HG03342 (cell line): ENCODE data around the gene GABRB1.
A peak's percentile ranks its signal among the peaks of the same experiment; 100 is the strongest.
"Not testable (repeated sequence)": the region's sequence is repeated elsewhere in the genome, so short reads cannot be mapped to it uniquely, and the experiment has no call there.

Source experiments
- ATAC-seq: cut with Tn5 transposase; IDR thresholded peaks from one replicate; pipeline ENCODE4 v1.9.1; 2021; ENCODE audit warnings: mild to moderate bottlenecking, moderate library complexity; ENCODE audit not compliant: unreplicated experiment

Gene GABRB1

DNA sequence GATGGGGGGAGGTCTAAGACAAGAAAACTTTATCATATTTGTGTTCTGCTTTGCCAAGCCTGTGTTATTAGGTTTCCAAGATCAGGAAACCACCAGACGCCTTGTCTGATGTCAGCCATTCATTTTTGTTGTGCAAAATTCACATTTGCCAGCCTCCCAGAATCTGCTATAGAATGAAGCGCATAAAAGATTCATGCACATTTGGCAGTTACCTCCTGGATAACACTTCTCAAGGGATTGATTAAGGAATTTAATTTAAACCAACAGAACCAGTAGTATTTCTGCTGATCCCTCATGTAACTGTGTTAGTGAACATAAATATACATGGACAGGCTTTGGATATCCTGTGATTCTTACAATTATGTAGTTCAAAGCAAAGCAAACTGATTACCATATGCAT, 244.2 kb downstream of the GABRB1 start:
- ATAC-seq, result no peak

DNA sequence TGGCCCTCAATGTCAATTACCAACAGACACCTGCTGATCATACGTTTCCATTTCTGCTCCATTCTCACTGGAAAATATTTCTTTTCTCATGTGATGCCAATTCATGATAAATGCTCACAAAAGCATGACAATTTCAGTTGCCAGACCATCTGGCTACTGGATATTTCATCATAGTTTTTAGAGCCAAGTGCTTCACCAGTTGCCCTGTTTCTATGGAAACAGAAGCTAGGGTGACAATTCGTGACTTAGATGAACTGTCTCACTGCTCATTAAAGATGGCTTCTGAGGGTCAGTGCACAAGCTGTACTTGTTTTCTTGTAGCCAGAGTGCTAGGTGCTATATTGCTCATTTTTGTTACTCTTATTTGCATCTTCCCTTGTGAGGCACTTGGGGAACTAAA, 247.3 kb downstream of the GABRB1 start:
- no peak for ATAC-seq

DNA sequence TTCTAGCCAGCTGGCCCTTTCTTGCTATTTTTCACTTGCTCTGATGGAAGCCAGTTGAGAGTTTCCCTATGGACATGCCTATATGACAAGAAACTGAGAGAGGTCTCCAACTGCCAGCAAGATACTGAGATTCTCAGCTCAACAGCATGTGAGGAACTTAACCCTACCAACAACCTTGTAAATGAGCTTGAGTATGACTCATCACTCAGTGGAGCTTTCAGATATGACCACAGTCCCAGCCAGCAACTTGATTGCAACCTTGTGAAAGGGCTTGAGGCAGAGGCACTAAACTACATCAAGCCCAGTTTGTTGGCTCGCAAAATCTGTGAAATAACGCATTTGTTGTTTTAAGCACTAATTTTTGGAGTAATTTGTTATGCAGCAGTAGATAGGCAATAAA, 256.4 kb downstream of the GABRB1 start:
- ATAC-seq, result peak; percentile 67

- no peak for ATAC-seq
These were observed 258.4 kb downstream of the GABRB1 start for GRCh38 chr4:47289805-47290204.

GRCh38 chr4:47290873-47291272, 259.5 kb downstream of the GABRB1 start:
- ATAC-seq, result not testable (repeated sequence)

- no peak for ATAC-seq
These were observed 277.8 kb downstream of the GABRB1 start for GRCh38 chr4:47309165-47309564.

- ATAC-seq, result no peak
These were observed 280.8 kb downstream of the GABRB1 start for GRCh38 chr4:47312170-47312569.

DNA sequence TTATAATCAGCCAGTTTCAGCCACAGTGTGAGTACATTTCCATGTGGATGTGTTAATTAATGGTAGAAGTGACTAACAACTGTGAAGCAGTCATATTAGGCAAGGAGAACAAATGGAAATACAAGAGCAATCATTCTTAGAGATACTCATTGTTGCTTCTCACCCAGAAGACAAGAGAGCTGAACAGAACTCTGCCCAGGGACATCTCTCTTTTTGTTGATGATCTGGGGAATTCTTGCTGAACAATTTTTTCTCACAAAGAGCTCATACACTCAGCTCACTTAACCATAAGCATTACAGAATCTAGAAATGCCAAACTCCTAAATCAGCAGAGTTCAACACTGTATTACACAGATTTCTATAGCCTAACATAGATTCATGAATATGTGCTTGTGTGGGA, 282.0 kb downstream of the GABRB1 start:
- no peak for ATAC-seq

DNA sequence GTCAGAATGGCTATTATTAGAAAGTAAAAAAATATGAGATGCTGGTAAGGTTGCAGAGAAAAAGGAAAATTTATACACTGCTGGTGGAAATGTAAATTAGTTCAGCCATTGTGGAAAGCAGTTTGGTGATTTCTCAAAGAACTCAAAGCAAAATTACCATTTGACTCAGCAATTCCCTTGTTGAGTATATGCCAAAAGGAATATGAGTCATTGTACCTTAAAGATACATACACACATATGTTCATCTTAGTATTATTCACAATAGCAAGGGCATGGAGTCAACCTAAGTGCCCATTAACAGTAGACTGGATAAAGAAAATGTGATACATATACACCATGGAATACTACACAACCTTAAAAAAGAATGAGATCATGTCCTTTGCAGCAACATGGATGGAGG, 284.0 kb downstream of the GABRB1 start:
- ATAC-seq, result peak; percentile 63

DNA sequence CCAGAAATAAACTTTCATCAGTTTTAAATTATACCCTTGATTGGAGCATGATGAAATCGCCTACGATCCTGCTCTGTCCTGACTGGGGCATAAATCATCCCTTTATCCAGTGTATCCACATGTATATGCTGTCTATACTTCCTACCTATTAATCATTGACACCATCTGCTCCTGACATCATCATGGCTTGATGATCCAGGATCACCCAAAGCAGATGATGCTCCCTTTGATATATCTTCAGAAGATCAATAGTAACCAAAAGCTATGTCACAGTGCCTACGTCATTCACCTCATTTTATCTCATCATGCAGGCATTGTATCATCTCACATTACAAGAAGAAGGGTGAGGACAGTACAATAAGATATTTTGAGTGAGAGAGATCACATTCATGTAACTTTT, 294.7 kb downstream of the GABRB1 start:
- ATAC-seq, result no peak

DNA sequence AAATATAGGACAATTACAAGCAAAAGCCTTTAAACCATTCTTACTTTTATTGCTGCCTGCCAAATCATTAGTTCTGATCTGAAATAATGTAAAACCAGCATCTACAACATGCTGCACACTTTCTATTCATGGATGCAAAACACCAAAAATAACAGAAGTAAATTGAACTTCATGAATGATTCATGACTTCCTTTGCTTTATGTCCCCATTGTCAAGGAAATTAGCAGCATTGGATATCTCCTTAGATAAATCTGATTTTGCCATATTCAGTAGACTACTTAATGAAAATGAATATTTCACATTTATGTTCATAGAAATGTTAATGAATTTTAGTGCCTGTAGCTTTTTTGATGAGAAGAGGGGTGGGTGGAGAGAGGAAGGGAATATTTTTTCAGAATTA, 299.5 kb downstream of the GABRB1 start:
- no peak for ATAC-seq

- ATAC-seq, result no peak
These were observed 303.3 kb downstream of the GABRB1 start for GRCh38 chr4:47334652-47335051.

GRCh38 chr4:47337893-47338292, 306.5 kb downstream of the GABRB1 start:
- no peak for ATAC-seq

DNA sequence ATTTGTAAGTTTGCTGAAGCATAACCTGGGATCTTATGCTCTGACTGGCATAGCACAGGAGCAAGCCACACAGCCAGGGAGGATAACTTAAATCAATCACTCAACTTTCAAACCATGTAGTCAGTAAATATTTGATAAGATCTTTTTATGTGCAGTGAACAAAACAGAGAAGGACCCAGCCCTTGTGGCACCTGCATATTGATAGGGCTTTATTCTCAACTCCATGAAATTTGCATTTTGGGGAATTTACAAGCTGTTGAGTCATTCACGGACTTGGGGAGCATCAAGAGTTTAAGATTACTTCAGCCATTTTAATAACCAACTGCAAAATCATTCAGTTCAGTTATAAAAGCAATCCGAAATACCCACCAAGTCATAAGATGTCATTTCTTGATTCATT, 309.5 kb downstream of the GABRB1 start:
- no peak for ATAC-seq

DNA sequence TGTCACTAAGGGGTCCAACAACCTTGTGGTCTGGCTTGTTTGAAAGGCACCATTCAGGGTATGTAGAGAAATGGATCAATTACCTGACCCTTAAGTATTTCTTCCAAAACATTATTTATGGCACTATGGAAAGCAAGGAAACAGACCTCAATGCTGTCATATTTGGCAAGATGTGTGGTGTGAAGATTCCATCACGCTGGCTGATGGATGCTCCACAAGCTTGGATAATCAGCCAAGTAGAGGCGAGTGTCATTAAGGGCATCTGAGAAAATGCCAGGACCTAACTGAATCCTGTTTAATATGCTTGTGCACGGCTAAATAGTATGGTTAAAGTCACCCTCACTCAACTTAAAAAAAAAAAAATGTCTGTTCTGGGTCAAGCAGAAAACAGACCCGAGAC, 311.4 kb downstream of the GABRB1 start:
- no peak for ATAC-seq

GRCh38 chr4:47349326-47349725, 318.0 kb downstream of the GABRB1 start:
- no peak for ATAC-seq

- ATAC-seq, result no peak
These were observed 324.2 kb downstream of the GABRB1 start for GRCh38 chr4:47355568-47355967.

GRCh38 chr4:47359891-47360290, 328.5 kb downstream of the GABRB1 start:
- ATAC-seq, result no peak

GRCh38 chr4:47367761-47368160, 336.4 kb downstream of the GABRB1 start:
- ATAC-seq, result no peak

DNA sequence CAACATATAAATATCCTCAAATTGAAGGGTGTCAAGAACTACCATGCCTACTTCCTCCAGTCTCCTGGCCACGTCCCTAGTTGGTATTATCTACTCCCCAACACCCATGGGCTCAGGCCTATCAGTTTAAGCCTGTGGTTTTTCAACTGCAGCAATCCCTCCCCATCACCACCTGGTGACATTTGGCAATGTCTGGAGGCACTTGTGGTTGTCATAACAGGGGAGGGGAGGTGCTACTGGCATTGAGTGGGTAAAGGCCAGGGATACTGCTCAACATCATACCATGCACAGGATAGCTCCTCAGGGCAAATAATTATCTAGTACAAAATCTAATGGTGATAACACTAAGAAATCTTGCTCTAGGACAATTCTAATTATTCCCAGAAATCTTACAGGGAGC, 336.8 kb downstream of the GABRB1 start:
- no peak for ATAC-seq

DNA sequence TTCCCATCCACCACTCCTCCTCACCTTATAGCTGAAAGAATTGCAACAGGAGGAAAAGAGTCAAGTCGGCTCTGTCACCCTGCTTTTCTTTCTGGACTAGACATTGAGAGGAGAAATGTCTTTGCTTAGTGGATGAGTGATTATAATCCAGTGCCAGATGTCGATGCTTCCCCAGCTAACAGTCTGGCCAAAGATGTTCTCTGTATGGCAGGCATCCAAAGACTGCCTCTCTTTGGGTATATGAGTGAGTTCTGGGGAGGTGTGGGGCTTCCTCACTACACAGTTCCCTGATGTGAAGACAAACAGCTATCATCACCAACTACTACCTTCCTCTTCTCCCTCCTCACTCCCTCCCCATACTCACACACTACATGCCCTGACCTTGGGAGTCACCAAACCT, 341.2 kb downstream of the GABRB1 start:
- no peak for ATAC-seq

- ATAC-seq, result peak; percentile 64
These were observed 341.8 kb downstream of the GABRB1 start for GRCh38 chr4:47373174-47373573.

- ATAC-seq, result no peak
These were observed 342.3 kb downstream of the GABRB1 start for GRCh38 chr4:47373709-47374108.

DNA sequence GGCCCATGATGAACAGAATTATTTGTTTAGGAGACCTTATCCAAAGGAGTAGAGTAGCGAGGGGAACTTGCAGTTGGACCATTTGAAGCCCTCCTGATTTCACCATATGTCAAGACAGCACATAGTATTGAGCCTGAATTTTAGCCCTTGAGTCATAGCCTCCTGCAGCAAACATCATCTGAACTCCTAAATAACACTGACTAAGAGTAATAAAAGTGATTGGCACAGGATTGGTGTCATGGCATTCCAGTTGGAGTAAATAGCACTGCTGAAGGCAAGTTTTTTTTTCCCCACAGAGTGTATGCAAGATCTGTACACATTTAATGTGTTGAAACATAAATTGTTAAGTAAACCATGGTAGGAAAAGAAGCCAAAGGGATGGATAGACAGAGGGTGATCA, 343.1 kb downstream of the GABRB1 start:
- ATAC-seq, result no peak
